Superior temporal gyrus (tissue), 1 donor: Measurements from ENCODE around the gene KRT4.
"Not testable (repeated sequence)": the region's sequence is repeated elsewhere in the genome, so short reads cannot be mapped to it uniquely, and the experiment has no call there.

Source experiments
- DNase-seq: peaks from one replicate; pipeline ENCODE4 v3.0.0-alpha.2; 2016; ENCODE audit errors: extremely low spot score

Gene KRT4

DNA sequence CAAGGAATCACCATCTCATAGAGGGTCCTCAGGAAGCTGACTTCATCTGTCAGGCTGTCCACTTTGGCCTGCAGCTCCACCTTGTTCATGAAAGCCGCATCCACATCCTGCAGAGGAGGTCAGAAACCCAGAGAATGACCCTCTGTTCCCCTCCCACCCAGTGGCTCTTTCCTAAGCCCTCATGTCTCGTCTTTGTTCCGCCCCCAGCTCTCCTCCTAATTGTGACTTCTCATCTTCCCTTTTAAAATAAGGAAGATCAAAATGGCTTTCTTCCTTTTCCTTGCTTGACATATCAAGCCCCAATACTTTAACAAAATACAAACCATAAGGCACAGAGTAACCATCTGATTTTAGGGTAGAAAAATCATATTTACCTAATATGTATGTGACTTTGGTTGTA is 41.1 kb downstream of the KRT4 start:
- no peak for DNase-seq

DNA sequence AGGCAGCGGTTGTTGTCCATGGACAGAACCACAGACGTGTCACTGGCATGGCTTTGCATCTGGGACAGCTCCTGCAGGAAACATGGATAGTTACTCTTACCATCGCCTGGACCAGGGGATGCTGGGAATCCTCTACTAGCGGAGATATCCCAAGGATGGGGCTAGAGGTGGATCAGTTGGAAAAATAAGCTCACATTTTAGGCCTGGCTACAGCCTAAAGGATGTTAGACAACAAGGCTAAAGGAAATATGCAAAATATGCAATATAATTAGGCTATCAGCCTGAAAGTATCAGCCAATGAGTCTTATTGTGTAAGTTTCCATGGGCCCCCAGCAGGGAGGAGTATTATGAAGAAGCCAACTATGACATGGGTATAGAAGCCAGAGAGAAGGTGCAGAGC is 41.7 kb downstream of the KRT4 start:
- DNase-seq: no peak

DNA sequence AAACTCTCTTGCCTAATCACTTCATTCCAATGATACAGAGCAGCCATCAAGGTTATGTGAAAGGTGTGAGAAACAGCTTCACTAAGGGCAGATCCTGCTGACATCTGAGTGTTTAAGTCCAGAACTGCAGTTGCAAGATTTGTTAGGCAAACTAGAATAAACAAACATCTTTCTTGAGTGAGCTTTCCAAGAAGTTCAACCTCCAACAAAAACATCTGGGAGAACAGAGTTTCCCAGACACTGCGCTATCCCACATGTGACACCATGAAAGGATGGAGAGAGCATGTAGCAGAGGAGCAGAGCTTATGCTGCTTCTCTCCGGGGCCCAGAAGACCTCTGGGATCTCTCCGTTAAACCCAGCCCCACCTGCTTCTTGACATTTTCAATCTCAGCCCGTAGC is 42.4 kb downstream of the KRT4 start:
- DNase-seq: no peak

GRCh38 chr12:52771088-52771487 is 42.8 kb downstream of the KRT4 start:
- no peak for DNase-seq

DNA sequence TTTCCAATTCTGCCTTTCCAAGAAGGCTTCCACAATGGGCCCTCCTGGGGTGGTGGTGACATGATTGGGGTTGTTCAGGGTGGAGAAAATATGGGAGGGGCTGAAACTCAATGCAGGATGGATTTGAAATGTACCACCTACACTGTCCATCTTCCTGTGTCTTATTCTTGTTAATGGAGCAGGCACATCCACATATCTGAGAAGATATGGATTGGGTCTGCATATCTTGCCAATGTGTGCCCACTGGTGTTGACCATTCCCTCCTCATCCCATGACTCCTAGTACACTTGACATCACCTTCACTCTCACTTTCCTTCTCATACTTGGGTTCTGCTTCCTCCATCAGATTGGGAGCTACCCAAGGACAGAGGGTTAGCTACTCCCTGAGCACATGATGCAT is 44.0 kb downstream of the KRT4 start:
- no peak for DNase-seq

DNA sequence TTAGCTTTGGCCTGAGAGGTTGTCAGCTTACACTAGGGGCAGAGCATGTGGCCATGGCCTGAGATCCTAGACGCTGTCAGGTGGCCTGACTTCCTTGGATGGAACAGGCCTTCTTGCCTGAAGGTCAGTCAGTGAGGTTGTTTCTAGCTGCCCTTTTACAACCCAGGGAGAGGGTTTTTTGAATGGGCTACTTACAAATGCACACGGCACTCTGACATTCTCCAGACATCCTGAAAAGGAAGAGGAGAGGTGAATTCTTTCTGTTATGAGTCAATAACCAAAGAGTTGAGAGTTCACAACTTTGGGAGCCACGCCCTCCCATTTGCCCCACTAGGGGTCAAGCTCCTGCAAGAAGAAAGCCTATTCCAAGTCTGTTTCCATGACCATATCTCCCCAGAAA is 44.6 kb downstream of the KRT4 start:
- DNase-seq: no peak

GRCh38 chr12:52768479-52769200 is 45.3 kb downstream of the KRT4 start:
- no peak for DNase-seq

GRCh38 chr12:52767427-52767826 is 46.5 kb downstream of the KRT4 start:
- no peak for DNase-seq

DNA sequence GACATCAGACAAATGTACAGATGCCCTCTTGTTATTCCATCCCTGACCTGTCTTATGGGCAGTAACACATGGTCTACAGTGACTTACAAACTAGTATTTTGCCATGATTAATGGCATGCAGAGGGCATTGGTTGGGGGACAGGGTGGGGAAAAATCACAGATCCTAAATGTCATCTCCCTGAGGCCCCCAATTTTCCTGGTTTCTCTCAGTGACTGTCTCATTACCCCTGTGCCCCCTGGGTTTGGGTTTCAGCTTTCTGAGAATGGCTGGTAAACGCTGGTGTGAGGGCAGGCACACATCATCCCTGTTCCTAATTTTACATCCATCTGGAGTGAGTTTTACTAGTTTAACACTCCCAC is 46.9 kb downstream of the KRT4 start:
- DNase-seq: no peak

- no peak for DNase-seq
These were observed 47.4 kb downstream of the KRT4 start for GRCh38 chr12:52766351-52767019.

DNA sequence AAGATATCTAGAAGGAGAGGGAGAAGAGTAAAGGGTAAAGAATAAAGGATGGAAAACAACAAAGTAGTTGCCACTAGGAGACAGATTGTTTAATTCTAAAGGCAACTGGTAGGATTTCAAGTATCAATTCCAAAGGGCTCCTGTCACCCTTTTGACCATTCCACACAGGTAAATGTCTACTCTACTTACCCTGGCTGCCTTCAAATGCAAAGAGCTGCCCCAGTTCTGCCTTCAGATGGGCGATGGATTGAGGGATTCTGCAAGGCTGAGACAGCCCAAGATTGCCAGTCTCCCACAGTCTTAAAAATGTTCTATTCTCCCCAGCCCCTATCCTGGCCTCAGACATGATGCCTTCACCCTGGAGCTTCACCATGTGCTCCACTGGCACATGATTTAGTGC is 48.2 kb downstream of the KRT4 start:
- no peak for DNase-seq

DNA sequence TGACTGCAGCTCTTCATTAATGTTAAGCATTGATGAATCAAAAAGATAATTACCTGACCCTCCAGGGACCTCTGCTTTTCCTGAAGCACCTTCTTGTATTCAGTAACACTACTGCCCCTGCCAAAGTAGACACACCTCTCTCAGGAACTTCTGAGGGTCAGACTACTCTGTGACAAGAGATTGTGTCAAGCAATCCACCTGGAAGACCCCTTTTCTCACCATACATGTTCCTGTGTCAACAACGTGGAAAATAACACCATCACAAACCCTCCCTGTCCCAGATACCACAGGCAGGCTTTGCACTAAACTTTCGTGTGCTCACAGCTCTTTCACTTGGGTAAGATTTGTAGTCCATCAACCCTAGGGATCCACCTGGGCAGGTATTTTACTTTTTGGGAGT is 49.9 kb downstream of the KRT4 start:
- DNase-seq: no peak

- no peak for DNase-seq
These were observed 50.8 kb downstream of the KRT4 start for GRCh38 chr12:52763036-52763659.

DNA sequence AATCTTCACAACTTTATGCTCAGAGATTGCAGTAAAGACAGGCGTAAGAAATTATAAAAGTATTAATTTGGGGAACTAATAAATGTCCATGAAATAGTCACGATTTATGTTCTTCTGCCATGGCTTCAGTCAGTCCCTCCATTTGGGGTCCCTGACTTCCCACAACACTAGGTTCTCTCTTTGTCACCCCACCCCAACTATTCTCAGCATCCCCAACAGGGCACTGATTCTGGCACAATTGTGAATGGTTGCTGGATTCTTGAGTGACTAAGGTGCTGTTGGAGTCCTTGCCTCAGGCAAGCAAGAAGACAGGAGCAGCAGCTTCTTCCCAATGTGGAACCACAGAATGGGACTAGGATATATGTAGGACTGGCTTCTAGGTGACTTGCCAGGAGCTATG is 52.1 kb downstream of the KRT4 start:
- DNase-seq: no peak

GRCh38 chr12:52761218-52761617 is 52.7 kb downstream of the KRT4 start:
- not testable (repeated sequence) for DNase-seq

DNA sequence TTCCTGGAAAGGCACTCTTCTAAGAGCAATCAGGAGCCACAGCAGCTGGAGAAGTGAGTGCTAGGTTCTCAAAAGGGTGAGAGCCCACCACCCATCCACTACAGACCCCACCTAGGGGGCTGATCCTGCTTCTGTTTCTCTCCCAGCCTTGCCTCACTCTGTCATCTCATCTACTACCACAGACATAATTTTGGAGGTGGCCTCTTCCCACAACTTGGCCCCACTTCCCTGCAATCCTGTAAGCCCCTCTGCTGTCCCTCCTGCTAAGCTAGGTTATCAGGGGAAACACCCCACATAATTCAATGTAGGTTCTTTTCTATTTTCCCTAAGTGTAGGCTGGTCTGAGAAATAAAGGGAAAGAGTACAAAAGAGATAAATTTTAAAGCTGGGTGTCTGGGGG is 53.3 kb downstream of the KRT4 start:
- no peak for DNase-seq

DNA sequence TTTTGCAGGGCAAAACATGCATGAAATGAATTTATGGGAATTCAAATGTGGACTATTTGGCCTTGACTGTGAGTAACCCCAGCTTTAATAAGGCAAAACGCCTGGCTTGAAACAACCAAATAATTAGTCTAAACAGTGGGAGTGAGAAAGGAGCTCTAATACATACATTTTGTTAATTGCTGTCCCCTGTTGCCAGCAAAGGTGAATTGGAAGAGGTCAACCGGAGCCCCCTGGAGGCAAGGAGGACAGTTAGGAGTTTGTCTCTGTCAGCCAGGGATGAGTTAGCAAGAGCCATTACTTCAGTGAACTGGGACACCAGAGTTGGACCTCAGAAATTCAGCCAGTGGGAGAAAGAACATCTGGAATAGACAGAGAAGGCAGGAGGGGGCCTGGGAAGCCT is 54.2 kb downstream of the KRT4 start:
- DNase-seq: no peak

DNA sequence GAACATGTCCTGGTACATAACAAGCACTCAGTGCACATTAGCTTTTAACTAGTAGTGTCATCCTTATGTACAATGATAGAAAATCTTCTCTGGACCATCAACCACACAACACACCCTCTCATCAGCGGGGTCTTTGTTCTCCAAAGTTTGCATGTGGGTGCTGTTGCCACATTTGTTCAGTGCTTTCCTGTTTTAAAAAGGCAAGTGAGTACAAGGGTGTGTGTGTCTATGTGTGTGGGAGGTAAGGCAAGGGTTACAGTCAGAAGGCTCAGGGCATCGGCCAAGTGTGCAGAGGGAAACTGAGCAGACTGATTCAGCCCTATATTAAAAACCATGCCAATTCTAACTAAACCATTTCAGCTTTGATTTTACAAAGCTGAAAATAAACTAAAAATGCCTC is 54.7 kb downstream of the KRT4 start:
- DNase-seq: no peak

GRCh38 chr12:52757449-52758176 is 56.3 kb downstream of the KRT4 start:
- DNase-seq: no peak
